Stimulated activated CD4-positive, alpha-beta T cell treated with anti-CD3 and anti-CD28 coated beads, Interleukin-12 subunit alpha, Interleukin-12 subunit beta, amount 100 ng/mL, for 4 hours (primary cell): ENCODE data around the gene ACR.
"Not testable (repeated sequence)": the region's sequence is repeated elsewhere in the genome, so short reads cannot be mapped to it uniquely, and the experiment has no call there.

Source experiments
- DNase-seq: peaks from one replicate; pipeline ENCODE4 v3.0.0-alpha.2; 2020

ACR gene

GRCh38 chr22:50783033-50783879, 45.3 kb downstream of the ACR start, which contains the start of gene RABL2B:
RABL2B (minus strand) TSS chr22:50783636; CDS start chr22:50782294, 1,342 bp downstream.
- DNase-seq: peak; percentile 85

GRCh38 chr22:50783880-50784276, 45.9 kb downstream of the ACR start:
- DNase-seq: not testable (repeated sequence)

- not testable (repeated sequence) for DNase-seq
Observed at GRCh38 chr22:50785289-50785688, 47.3 kb downstream of the ACR start.

DNA sequence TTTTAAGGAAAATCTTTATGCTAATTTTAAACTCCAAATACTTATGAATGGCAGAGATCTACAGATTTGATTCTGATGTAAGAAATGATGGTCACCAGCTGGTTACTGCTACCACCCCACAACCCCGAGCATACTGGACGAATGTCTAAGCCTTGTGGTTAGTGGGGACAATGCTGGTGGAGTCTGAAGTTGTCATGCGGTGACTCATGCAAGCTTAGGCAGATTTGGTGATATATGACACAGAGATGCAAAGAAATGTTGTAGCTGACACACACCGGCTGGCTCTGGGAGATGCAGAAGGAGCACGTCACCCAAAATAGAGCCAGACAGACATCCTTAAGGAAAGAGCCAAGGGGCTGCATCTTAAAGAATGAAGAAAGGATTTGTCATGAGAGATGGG, 48.9 kb downstream of the ACR start:
- not testable (repeated sequence) for DNase-seq
